ENCODE results near the gene PARVA. TPM values are rescaled to one million over a fixed set of nuclear protein-coding genes. Genes with fewer than 3 reads are reported as not detected.

Gene PARVA
- total and polyA plus RNA-seq, 2 of the 8 experiments (the other 6 are each of a cell fraction or from before 2014, with no cell fraction given): 3.1 to 13.5 TPM

DNA sequence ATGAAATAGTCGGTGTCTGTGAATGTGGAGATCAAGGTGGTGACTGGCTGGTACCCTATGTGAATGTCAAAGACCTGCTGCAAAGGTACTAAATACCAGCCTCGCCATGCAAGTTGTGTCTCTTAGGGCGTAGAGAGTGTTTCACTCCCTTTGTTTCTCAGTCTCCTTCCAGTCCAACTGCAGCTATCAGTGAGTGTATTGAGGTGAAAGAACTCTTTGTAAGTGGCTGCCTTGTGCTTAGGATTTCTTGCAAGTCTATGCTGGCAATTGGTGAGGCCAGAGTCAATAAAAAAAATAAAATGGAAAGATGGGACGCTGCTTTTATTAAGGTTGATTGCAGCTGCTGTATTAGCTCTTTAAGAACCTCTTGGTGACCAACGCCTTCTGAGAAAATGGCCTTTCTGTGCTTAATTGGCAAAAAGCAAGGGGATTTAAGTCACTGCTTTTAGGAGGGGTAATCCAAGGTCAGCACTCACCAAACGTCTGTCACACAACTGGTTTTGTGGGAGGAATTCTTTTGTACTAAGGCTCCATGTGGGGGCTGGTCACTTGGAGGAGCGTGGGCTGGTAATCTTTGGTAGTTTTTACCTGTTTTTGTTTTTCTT, 95.1 kb downstream of the PARVA start:
- H2BK20ac ChIP-seq (ENCODE audit: low read length): no peak overlapping the region
- H4K8ac ChIP-seq (ENCODE audit: extremely low read depth, insufficient read depth, low read length): no peak overlapping the region
- TF ChIP-seq CBX5 (IDR thresholded peaks at IDR 0.05; ENCODE audit: low read depth, low read length) (no peak), CHD2 (IDR thresholded peaks at IDR 0.05; ENCODE audit: low read length) (no peak), TCF12 (IDR thresholded peaks at IDR 0.05; ENCODE audit: low read depth, low read length) (no peak), SRF (IDR thresholded peaks at IDR 0.05; ENCODE audit: low read depth, low read length) (no peak), POLR2AphosphoS5 (IDR thresholded peaks at IDR 0.05; ENCODE audit: low read depth, low read length) (no peak), GABPA (IDR thresholded peaks at IDR 0.05; ENCODE audit: borderline replicate concordance, insufficient read depth, low read length) (no peak)

More for the DNA sequence above, 95.1 kb downstream of the PARVA start:
- no peaks in the 10 kb centered on the region for H3K36me3 ChIP-seq (ENCODE audit: control insufficient read depth in 2 of 4, insufficient read depth in 4 of 4, low read length in 3 of 4)
- H3K79me2 ChIP-seq (ENCODE audit: control insufficient read depth in 1 of 2, insufficient read depth in 2 of 2, low read length in 2 of 2): no peaks in the 10 kb centered on the region
- no peaks in the 10 kb centered on the region for H3K23me2 ChIP-seq (ENCODE audit: low read depth, low read length)
- 85% methylated on average over 7 of the region's 7 CpGs; no CpG with 5 or more reads in 1 of the 2 experiments for WGBS, 2 experiments (ENCODE audit: extremely low coverage in 1 of 2, insufficient coverage in 1 of 2, insufficient read length in 1 of 2, insufficient replicate concordance in 2 of 2, low coverage in 1 of 2, low lambda C conversion rate in 2 of 2, missing lambda C conversion rate in 1 of 2)
- ChIA-PET POLR2A (ENCODE audit: partially characterized antibody) (interaction anchor here (1.2 kb wide), 1 partner anchor 9 kb away, joined by 3 read pairs; no protein-coding TSS in a partner anchor), CTCF (ENCODE audit: partially characterized antibody) (interaction anchor here (1.0 to 6.5 kb wide), 10 partner anchors 9 to 184 kb away, joined by 3 to 40 read pairs (median 3); no protein-coding TSS in a partner anchor)
- no peak for FAIRE-seq
- no peaks in the 10 kb centered on the region for H3K27me3 ChIP-seq (replicated peaks in 1 of 4; ENCODE audit: control insufficient read depth in 3 of 4, extremely low read depth in 1 of 4, insufficient read depth in 3 of 4, low read length in 3 of 4)
- H3K23ac ChIP-seq (ENCODE audit: insufficient read length): no peak overlapping the region
- no peak for DNase-seq (ENCODE audit: low read depth in 1 of 2, low spot score in 2 of 2)
- H3K4me2 ChIP-seq (ENCODE audit: insufficient read depth in 1 of 2, low read depth in 2 of 2, low read length in 2 of 2): no peak overlapping the region
- H2AK5ac ChIP-seq (ENCODE audit: low read depth, low read length): no peak overlapping the region; the same call in 1 of the 2 replicates
- no peak overlapping the region for H2BK12ac ChIP-seq (ENCODE audit: low read depth, low read length)
- H3K9ac ChIP-seq (replicated peaks in 1 of 4; ENCODE audit: extremely low read depth in 1 of 4, low read depth in 3 of 4, low read length in 3 of 4): no peak overlapping the region
- H3K4ac ChIP-seq (replicated peaks; ENCODE audit: insufficient read length, low read depth, low read length): no peak overlapping the region
- H2BK5ac ChIP-seq (ENCODE audit: low read depth, low read length): no peak overlapping the region
- no peak overlapping the region for H2BK120ac ChIP-seq (replicated peaks; ENCODE audit: low read depth, low read length)
- H2BK15ac ChIP-seq (ENCODE audit: low read length): 0 out of 2 replicates have a peak overlapping the region, but pooled peaks have one; percentile 53
- no peak overlapping the region for H4K5ac ChIP-seq (ENCODE audit: insufficient read length, low read depth, low read length)
- H3K56ac ChIP-seq (replicated peaks; ENCODE audit: insufficient read length, low read depth, low read length): no peak overlapping the region
- H3K4me3 ChIP-seq (ENCODE audit: extremely low read depth in 1 of 4, insufficient read depth in 2 of 4, low read depth in 3 of 4, low read length in 4 of 4): no peak overlapping the region
- no peak overlapping the region for H4K91ac ChIP-seq (replicated peaks; ENCODE audit: insufficient read length, low read length)
- 0 out of 2 replicates have a peak, but pooled peaks cover 2% of the 10 kb centered on the region for H3K79me1 ChIP-seq (ENCODE audit: low read depth, low read length)
- H3K18ac ChIP-seq (ENCODE audit: extremely low read depth, low read length): no peak overlapping the region
- no peaks in the 10 kb centered on the region for H3K9me3 ChIP-seq (ENCODE audit: insufficient read depth in 2 of 2, low read depth in 1 of 2, low read length in 1 of 2)
- H3K14ac ChIP-seq (ENCODE audit: insufficient read length): no peak overlapping the region
- H2AFZ ChIP-seq (ENCODE audit: low read length): no peak overlapping the region
- peaks cover 2 to 7% (median 5%) of the 10 kb centered on the region in 4 experiments; a peak in 3 of 7 replicates for H3K4me1 ChIP-seq (replicated peaks in 1 of 4; ENCODE audit: control insufficient read depth in 3 of 4, insufficient read depth in 4 of 4, low read length in 3 of 4)
- no peaks in the 10 kb centered on the region for H4K20me1 ChIP-seq (replicated peaks in 1 of 2; ENCODE audit: control insufficient read depth in 1 of 2, insufficient read depth in 2 of 2, low read length in 2 of 2)
- H3K27ac ChIP-seq (ENCODE audit: low read depth, low read length): no peak overlapping the region

Measured in H1 (cell line).